Skin epidermis (tissue), 12 donors: ENCODE measurements around the gene PTCHD1.

Experiments used
- H3K27ac ChIP-seq, 21 experiments: fragments of 200-600 bp; sonication (generic) in 11 of 21; one replicate each; pipeline ENCODE4 v1.5.0; 2020; ENCODE audit warnings: mild to moderate bottlenecking in 3 of 21, inconsistent platforms in 2 of 21, moderate library complexity in 2 of 21
- H3K4me3 ChIP-seq, 7 experiments: fragments of 200-600 bp; sonication (generic) in 2 of 7; one replicate each; pipeline ENCODE4 v1.5.0; 2020; ENCODE audit warnings: inconsistent platforms in 2 of 7, mild to moderate bottlenecking in 2 of 7, moderate library complexity in 1 of 7

Gene PTCHD1

DNA sequence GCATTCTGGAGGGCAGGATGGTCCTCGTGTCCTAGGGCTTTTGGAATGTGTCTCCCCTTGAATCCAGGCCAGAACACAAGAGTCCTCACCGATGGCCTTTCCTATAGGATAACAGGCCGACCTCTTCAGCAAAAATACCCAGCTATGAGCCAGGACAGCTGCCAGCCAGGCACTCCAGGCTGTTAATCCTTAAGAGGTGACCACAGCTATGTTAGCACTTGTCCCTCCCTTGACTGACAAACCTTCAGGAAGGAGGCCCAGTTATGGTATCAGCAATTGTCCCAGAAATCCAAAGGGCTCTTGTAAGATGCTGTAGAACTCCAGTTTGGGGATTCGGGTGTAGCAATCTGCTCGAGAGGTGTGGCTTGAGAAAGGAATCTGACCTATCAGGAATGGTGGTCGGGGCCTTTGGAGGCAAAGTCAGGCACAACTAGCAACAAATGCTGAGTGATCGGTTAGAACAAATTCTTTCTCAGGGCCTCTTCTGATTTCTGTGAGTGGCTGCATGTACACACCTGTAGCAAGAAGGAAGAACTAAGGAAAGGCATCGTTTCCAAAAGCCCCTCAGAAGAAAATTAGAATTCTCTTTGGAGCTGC is 54.6 kb downstream of the PTCHD1 start:
- Histone ChIP-seq H3K4me3 (no peak overlapping the region), H3K27ac (no peak overlapping the region)

DNA sequence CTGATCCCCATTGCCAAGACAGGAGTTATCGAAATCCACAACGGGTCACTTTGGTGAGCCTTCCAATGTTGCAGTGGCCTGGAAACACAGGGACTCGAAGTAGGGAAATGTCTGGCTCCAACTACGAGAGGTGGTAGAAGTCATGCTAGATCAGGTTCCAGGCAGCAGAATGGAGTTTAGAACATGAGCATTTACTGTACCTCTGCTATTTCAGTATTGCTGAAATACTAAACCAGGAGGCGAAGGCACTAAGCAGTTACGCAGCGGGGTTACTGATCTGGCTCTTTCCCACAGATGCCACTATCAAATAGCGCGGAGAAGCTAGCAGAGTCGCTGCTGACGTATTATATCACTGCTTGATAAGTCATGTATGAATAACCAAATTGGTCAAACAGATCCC is 56.3 kb downstream of the PTCHD1 start:
- Histone ChIP-seq H3K4me3 (no peak overlapping the region), H3K27ac (no peak overlapping the region)

DNA sequence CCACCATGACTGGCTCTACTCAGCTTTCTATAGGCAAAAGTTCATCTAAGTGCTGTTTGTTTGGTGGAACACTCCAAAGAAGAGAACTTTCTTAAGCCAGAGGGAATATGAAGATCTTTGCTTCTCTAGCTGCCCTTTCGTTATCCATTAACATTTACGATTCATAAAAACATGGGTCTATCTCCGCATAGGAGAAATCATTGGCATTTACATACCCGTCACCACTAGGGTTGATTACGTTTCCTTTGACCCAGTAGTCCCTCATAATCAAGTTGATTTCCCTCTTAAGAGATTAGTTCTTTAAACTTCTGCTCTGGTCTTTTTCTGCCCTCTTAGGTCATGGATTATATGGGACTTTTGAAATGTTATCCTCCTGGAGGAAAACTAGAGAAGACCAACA is 57.5 kb downstream of the PTCHD1 start:
- H3K4me3 ChIP-seq, result no peak overlapping the region

DNA sequence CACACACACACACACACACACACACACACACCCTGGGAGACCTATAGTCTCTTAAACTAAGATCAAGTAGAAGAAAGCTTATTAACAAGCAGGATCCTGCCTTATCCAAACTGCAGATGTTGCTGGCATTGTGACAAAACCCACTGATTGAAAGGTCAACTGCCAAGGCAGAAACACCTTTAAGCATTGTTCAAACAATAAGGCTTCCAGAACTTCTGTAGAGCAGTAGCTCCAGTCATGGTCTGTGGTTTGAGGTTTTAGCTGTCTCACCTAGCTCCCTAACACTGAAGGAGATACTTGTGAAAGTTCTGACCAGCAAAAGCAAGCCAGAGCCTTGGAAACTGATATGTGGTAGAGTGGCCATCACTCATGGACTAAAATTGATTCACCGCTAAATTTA is 59.8 kb downstream of the PTCHD1 start:
- H3K27ac ChIP-seq, result no peak overlapping the region
- no peak overlapping the region for H3K4me3 ChIP-seq

More for the DNA sequence above, 57.5 kb downstream of the PTCHD1 start:
- H3K27ac ChIP-seq, result no peak overlapping the region

DNA sequence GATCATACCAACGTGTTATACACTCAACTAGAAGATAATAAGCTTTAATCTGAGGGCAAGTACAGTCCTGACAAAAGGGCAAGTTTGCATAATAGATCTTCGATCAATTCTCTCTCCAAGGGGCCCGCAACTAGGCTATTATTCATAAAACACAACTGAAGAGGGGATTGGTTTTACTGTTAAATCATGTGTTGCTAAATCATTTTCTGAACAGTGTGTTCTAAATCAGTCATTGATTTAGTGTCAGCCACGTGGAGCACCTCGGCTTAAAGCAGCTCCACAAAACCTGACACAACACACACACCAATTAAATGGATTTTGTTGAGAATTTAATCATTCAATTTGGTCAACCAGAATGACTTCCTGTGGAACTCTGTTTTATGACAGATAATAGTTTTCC is 61.6 kb downstream of the PTCHD1 start:
- H3K27ac ChIP-seq, result no peak overlapping the region

DNA sequence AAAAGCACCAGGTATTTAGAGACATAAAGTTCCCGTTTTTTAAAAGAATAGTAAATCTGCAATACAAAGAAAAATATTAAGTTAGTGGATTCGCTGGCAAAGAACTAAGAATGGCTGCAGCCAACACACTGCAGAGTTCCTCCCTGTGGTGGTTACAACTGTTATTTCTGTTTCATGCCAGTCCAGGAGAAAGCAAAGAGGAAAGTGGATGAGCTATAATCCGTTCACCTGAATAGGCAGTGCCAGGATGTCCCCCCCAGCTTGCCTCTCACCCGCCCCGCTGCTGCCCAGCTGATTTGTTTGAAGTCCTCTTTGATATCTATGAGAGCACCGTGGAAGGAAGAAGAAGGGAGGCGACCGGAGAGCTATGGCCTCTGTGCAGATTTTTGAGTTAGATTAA is 63.9 kb downstream of the PTCHD1 start:
- Histone ChIP-seq H3K4me3 (no peak overlapping the region), H3K27ac (no peak overlapping the region)

More for the DNA sequence above, 61.6 kb downstream of the PTCHD1 start:
- no peak overlapping the region for H3K4me3 ChIP-seq

DNA sequence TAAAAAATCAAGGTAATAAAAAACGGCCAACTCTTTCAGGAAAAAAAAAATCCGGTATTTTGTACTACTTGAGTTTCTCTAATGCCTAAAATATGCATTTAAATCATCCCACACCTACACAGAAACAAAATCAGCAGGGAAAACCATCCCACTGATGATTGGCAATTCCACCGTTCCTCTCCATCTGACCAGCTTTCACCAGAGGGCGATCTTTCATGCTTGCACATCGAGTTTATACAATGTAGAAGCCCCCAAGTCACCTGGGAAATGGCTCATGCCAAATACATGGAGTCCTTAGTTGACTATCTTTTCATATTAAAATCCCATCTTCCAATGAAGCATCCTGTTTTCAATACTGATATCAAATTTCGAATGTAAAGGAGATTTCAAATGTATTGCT is 69.2 kb downstream of the PTCHD1 start:
- H3K4me3 ChIP-seq, result no peak overlapping the region
- no peak overlapping the region for H3K27ac ChIP-seq

DNA sequence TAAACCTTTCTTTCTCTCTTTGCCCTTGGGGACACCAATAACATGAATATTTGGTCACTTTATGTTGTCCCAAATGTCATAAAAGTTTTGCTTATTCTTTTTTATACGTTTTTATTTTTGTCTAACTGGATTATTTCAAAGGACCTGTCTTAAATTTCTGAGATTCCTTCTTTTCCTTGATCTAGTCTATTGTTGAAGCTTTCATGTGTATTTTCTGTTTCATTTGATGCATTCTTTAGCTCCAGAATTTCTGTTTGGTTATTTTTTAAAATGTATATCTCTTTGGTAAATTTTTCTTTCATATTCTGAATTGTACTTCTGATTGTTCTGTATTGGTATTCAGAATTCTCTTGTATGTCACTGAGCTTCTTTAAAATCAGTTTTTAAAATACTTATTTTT is 88.3 kb downstream of the PTCHD1 start:
- H3K4me3 ChIP-seq, result no peak overlapping the region
- no peak overlapping the region for H3K27ac ChIP-seq

DNA sequence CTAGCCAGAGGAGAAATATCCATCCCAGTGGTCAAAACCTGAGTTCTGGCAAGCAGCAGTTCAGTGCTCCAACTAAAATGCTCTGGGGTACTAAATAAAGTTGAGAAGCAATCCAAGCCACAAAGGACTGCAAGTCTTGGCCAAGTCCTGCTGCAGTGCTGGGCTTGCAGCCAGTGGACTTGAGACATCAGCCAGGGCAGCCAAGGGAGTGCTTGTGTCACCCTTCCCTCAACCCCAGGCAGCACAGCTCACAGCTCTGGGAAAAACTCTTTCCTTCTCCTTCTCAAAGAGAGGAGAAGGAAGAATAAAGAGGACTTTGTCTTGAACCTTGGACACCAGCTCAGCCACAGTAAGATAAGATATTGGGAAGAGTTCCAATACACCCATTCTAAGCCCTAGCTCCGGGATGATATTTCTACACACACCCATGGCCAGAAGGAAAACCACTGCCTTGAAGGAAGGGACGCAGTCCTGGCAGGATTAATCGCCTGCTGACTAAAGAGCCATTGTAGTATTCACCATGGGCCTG is 99.8 kb downstream of the PTCHD1 start:
- Histone ChIP-seq H3K27ac (peak overlapping the region in 2 of 21 experiments; percentile 1 to 19), H3K4me3 (no peak overlapping the region)

DNA sequence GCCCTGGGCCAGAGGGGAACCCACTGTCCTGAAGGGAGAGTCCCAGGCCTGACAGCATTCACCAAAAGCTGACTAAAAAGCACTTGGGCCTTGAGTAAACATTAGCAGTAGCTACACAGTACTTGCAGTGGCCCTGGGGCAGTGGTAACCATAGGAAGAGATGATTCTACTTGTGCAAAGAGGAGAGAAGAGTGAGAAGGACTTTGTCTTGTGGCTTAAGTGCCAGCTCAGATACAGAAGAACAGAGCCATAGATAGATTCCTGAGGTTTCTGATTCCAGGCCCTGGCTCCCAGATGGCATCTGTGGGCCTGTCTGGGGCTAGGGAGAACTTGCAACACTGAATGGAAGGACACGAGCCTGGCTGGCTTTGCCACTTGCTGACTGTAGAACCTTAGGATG is 100.5 kb downstream of the PTCHD1 start:
- Histone ChIP-seq H3K27ac (peak overlapping the region in 3 of 21 experiments; percentile 1 to 34 (median 19)), H3K4me3 (no peak overlapping the region)

DNA sequence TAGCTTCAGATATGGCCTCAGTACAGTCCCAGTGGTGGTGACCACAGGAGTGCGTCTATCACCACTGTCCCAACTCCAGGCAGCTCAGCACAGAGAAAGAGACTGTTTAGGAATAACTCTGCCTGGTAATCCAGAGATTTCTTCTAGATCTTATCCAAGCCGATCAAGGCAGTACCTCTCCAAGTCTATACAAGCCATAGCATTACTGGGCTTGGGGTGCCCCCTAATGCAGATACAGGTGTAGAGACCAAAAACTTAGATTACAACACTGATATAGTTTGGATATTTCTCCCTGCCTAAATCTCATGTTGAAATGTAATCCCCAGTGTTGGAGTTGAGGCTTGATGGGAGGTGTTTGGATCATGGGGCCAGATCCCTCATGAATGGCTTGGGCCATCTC is 100.9 kb downstream of the PTCHD1 start:
- Histone ChIP-seq H3K4me3 (no peak overlapping the region), H3K27ac (peak overlapping the region in 2 of 21 experiments; percentile 19 to 34)

DNA sequence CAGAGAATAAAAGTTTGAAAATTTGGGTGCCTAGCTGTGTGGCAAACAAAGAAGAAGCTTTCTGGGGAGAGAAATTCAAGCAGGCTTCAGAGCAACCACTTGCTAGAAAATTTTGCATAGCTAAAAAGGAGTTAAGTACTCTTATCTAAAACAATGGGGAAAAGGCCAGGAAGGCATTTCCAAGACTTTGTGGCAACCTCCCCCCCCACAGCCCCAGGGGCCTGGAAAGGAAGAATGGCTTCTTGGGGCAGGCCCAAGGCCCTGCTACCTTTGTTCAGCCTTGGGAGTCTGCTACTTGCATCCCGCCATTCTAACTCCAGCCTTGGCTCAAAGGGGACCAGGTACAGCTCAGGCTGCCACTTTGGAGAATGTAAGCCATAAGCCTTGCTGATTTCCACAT is 102.2 kb downstream of the PTCHD1 start:
- Histone ChIP-seq H3K27ac (no peak overlapping the region), H3K4me3 (no peak overlapping the region)

DNA sequence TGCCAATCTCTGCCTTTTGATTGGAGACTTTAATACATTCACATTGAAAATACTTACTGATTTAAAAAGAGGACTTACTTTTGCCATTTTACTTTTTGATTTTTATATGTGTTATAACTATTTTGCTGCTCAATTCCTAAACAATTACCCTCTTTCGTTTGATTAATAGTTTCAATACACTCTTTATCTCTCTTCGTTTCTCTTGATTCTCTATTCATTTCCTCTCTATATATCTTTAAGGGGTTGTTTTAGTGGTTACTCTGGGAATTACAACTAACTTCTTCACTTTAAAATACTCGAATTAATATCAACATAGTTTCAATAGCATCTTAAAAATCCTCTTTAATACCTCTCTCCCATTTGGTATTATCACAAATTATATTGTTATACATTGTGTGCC is 116.6 kb downstream of the PTCHD1 start:
- H3K27ac ChIP-seq, result no peak overlapping the region
- no peak overlapping the region for H3K4me3 ChIP-seq
